Skeletal muscle cell (primary cell): ENCODE data around the gene TUBB4B.
"Not testable (repeated sequence)": the region's sequence is repeated elsewhere in the genome, so short reads cannot be mapped to it uniquely, and the experiment has no call there.

Experiments
- DNase-seq: peaks from one replicate; pipeline ENCODE4 v3.0.0-alpha.2; 2010; ENCODE audit warnings: low read depth
- H3K4me3 ChIP-seq: 2 replicates; pipeline ENCODE4 v1.5.1; 2011; ENCODE audit warnings: low read depth, mild to moderate bottlenecking, control low read depth, low read length, moderate library complexity

The TUBB4B gene

GRCh38 chr9:137245450-137246421 is 4.6 kb downstream of the TUBB4B start:
- DNase-seq = no peak
- H3K4me3 ChIP-seq = no peak overlapping the region

DNA sequence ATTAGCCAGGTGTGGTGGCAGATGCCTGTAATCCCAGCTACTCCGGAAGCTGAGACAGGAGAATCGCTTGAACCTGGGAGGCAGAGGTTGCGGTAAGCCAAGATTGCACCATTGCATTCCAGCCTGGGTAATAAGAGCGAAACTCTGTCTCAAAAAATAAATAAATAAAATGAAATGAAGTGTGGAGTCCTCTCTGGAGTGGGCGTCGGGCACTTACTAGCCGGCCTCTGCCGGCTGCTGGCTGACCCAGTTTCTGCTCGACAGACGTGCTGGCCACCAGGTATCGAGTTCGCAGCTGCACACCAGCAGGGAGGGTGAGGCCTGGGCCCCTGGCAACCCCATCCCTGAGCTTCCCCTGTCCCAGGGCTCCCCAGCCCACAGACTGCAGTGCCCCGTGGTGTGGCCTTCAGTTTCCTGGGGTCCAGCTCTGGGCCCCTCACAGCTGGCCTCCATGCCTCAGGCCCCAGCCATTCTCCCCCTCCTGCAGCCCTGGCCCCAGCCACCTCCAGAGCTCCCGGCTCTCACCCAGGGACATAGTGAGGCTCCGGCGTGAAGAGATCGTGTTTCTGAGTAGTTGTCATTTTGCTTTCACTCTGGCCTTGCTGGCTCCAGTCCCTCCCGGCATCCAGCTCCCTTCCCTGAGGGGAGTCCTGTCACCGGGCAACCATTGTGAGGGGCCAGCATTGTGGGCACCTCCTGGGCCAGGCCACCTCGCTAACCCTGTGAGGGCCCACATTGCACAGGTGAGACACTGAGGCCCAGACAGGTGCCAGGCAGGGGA is 6.2 kb downstream of the TUBB4B start:
- no peak for DNase-seq
- H3K4me3 ChIP-seq = no peak overlapping the region

DNA sequence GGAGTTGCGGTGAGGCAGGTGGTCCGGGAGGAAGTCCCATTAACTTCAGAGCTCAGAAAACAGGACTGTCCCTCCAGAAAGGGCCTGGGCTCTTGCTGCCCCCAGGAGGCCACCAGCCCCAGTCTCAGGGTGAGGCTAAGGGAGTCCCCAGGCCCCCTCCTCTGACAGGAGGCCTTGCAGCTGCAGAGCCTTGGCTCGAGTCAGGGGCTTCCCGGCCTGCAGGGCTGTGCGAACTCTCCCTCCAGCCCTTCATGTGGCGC is 6.8 kb downstream of the TUBB4B start:
- no peak for DNase-seq

DNA sequence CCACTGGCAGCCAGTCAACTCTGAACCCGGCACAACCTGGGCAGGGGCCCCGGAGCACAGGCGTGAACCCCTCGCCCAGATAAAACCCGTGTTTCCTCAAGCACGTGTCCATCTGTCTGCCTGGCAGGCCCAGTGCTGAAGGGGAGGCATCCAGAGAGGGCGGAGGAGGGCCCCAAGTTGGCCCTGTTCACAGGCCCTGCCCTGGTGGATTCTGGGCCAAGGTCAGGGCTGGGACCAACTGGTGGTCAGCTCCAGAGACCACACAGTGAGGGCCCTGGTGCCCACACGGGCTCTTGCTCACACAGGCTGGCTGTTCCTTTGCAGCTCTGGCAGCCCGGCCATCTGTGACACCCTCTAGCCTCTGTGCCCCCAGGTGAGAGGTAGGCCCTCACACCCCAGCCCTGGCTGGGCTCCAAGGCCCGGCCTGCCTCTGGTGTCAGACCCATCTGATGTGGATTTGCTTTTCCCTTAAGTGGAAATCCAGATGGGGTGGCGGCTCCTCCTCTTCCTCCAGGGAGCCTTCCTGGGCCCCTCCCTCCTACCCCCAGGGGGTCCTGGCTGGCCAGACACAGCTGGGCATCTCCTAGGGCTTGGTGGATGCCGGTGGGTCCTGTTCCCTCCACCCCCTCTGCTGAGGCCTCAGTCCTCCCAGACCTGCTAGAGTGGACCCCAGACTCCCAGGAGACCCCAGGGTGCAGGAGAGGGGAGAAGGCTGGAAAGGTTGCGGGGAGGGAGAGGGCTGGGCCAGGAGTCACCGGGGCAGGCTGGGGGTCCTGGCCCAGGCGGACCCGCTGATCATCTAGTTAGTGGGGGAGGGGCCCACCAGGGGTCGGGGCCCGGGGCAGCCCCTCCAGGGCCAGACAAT is 9.5 kb downstream of the TUBB4B start:
- DNase-seq = no peak

More for the DNA sequence above, 6.8 kb downstream of the TUBB4B start:
- H3K4me3 ChIP-seq = no peak overlapping the region

DNA sequence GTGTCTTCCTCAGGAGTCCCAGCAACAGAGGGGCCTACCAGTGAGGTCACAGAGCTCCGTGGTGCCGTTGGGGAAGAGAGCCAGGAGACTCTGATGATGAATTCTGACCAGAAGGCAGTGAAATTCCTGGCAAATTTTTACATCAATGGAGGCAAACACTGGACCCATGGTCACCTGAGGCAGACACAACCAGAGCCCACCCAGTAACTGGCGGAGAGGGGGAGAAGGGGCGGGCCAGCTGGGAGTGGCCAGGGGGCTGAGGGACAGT is 10.0 kb downstream of the TUBB4B start, which contains the start of gene STPG3:
TSS of gene STPG3 (plus strand) at position 93 of the 268 bp plus-strand sequence. CDS start at position 94, 1 bp downstream.
- DNase-seq = no peak
- no peak within 1 kb of the TSS for H3K4me3 ChIP-seq

More for the DNA sequence above, 9.5 kb downstream of the TUBB4B start:
- H3K4me3 ChIP-seq = no peak overlapping the region

DNA sequence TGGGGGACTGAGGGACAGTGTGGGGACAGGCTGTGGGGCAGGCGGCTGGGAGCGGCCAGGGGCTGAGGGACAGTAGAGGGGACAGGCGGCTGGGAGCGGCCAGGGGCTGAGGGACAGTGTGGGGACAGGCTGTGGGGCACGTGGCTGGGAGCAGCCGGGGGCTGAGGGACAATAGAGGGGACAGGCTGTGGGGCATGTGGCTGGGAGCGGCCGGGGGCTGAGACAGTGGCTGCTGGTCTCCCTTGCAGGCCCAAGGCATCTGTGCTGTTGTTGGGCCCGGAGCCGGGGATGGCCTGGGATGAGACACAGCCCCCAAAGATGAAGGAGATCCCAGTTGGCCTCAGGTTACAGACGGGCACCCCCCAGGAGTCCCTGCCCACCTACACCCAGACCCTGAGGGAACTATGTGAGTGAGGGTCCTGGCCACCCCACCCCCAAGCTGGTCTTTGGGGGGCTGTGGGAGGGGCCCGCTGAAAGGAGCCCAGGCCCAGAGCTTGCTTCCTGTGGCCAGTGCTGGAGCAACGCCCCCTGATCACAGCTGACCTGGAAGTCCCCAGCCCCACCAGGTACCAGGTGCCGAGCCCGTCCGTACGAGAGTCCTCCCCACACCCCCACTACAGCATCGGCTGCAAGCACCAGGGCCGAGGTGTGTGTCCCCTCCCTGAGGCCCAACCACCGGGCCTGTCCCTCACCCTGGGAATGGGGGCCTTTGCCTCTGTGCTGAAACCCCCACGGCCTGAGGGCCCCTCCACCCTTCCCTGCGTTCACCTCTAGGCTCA is 10.6 kb downstream of the TUBB4B start:
- DNase-seq = no peak

DNA sequence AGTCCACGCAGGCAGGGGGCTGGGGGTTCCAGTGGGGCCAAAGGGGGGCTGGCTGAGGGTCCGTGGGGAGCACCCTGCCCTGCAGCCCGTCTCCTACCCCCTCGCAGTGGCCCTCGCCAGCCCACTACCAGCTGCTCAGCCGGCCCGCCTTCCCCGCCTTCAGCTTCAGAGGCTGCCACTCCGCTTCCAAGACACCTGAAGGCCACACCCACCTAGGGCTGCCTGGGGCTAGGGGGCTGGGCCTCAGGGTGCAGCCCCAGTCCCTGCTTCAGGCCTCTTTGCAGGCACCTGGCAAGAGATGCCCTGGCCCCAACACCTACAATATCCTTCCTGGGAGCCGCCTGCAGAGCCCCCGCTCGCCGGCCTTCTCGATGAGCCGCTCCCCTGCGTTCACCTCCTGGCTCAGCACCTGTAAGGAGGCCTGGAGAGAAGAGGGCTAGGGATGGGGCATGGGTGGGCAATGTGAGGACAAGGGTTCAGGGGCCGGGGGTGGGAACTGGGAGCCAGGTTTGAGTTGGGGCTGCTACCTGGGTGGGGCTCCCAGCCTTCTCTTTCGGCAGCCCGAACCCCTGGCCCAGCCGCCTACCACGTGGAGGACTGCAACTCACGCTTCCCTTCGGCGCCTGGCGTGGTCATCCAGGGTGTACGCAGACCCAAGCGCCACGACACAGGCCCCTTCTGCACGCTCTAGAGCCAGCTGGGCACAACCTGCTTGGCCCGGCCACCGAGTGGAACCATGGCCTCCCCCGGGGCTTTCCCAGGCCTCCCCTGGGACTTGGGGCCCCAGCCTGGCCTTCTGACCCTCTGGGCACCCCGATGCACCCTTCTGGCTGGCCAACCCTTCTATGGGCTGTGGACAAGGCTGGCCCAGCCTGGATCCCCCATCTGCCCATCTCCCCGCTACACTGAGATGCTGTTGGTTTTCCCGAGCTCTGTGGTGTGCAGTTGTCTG is 11.7 kb downstream of the TUBB4B start:
- no peak overlapping the region for H3K4me3 ChIP-seq
- DNase-seq = no peak

More for the DNA sequence above, 10.6 kb downstream of the TUBB4B start:
- no peak overlapping the region for H3K4me3 ChIP-seq

GRCh38 chr9:137253717-137254623 is 12.9 kb downstream of the TUBB4B start:
- peak overlapping the region; percentile 86 for H3K4me3 ChIP-seq
- DNase-seq = no peak

DNA sequence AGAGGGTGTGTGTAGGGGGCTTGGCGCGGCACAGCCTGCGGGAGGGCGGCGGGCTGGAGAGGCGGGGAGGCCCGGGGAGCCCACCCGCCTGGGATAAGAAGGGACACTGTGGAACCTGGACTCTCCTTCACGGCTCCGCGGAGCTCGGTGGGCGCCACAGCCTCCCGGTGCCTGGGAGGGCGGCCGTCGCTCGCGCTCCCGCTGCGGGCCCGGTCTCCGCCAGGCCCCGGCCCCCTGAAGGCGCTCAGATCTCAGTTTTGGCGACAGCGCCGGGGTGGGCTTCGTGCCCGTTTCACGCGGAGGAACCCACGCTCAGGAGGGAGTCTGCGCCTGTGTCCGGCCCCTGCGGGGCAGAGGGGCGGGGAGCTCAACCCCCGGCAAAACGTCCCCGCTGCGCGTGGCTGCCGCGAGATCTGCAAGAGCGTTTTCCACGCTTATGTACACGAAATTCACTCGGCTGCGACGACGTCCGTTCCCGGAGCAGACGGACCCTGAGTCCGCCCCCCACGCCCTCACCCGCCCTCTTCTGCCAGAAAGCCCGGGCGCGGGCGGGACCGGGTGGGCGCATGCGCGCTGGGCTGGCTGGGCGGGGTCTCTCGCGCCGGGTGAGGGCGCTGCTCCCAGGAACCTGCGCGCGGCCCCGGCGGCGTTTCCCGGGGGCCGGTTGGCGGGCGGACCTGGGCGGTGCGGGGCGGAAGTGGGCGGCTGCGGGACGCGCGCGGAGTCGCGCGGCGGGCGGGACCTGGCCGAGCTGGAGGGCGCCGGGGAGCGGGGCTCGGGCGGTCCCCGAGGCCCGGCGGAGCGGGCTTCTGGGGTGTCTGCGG is 13.7 kb downstream of the TUBB4B start, which contains the start of gene NELFB:
TSS of gene NELFB (plus strand) at position 704 of the 824 bp plus-strand sequence.
- DNase-seq = peak; percentile 41
- peak within 1 kb of the TSS; percentile 95 for H3K4me3 ChIP-seq

DNA sequence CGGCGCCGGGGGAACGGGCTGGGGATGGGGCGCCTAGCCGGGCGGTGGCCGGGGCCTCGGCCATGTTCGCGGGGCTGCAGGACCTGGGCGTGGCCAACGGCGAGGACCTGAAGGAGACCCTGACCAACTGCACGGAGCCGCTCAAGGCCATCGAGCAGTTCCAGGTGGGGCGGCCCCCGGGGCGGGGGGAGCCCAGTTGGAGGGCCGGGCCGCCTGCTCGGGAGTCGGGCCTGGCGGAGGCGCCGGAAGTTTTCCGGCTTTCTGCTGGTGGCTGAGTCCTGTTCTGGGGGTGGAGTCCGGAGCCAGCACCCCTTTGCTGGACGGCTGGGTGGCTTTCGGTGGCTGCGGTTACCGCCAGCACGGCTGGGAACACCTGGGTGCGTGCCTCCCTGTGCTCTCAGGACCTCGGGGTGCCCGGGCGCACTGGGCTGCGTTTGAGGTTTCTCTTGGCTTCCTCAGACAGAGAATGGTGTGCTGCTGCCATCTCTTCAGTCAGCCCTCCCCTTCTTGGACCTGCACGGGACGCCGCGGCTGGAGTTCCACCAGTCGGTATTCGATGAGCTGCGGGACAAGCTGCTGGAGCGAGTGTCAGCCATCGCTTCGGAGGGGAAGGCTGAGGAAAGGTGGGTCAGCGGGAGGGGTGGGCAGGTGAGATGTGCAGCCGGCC is 14.5 kb downstream of the TUBB4B start:
- no peak for DNase-seq
- H3K4me3 ChIP-seq = peak overlapping the region; percentile 95

- DNase-seq = no peak
- peak overlapping the region; percentile 95 for H3K4me3 ChIP-seq
These were observed 15.3 kb downstream of the TUBB4B start for GRCh38 chr9:137256362-137256761.

DNA sequence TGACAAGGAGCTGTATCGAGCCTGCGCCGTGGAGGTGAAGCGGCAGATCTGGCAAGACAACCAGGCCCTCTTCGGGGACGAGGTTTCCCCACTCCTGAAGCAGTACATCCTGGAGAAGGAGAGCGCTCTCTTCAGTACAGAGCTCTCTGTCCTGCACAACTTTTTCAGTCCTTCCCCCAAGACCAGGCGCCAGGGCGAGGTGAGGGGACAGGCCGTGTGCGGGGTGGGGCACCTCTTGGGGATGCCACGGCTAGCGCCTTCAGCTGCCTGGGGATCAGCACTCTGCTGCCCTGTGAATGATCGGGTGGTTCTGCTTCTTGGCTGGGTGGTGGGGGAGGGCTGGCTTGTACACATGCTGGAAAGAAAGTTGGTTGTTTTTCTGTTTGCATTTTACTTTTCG is 15.8 kb downstream of the TUBB4B start:
- no peak overlapping the region for H3K4me3 ChIP-seq
- no peak for DNase-seq

GRCh38 chr9:137262173-137262908 is 21.3 kb downstream of the TUBB4B start:
- H3K4me3 ChIP-seq, DNase-seq: not testable (repeated sequence)

DNA sequence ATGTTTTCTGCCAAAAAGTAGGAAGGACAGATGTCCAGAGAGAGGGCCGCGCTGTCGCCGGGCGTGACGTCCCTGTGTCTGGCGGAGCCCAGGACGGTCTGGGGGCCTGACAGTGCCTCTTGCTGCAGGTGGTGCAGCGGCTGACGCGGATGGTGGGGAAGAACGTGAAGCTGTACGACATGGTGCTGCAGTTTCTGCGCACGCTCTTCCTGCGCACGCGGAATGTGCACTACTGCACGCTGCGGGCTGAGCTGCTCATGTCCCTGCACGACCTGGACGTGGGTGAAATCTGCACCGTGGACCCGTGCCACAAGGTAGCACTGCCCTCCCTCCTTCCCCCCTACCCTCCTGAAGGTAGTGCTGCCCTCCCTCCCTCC is 21.8 kb downstream of the TUBB4B start:
- no peak for DNase-seq
- no peak overlapping the region for H3K4me3 ChIP-seq

DNA sequence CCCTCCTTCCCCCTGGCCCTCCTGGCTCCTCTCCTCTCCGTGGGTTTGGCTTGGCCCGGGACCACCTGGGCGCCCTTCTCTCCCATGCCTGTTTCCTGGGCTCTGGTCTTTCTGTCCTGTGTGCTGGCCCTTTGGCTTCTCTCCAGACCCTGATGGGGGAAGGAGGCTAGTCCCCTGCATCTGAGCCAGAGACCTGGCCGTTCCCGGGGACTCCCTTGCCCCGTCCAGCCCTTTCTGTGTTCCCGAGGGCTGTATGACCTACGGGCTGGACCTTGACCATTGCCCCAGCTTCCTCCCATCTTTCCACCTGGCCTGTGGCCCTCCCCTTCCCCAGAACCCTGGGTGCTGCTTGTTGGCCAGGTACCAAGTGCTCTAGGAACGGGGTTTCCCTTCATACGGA is 22.4 kb downstream of the TUBB4B start:
- no peak overlapping the region for H3K4me3 ChIP-seq
- no peak for DNase-seq
